ENCODE measurements around the gene TRIM40.
"Not testable (repeated sequence)": the region's sequence is repeated elsewhere in the genome, so short reads cannot be mapped to it uniquely, and the experiment has no call there.

The TRIM40 gene

GRCh38 chr6:30111266-30111856 lies 24.6 kb upstream of the TRIM40 start:
- Histone ChIP-seq H3K9ac (ENCODE audit: insufficient read length) (no peak overlapping the region), H3K36me3 (ENCODE audit: insufficient read depth, low read length) (no peaks in the 10 kb centered on the region), H3K27ac (no peak overlapping the region), H3K9me3 (ENCODE audit: low read depth, low read length) (no peaks in the 10 kb centered on the region), H3K4me3 (no peak overlapping the region)
- DNase-seq (ENCODE audit: low read depth, low spot score) = no peak
- no peak for TF ChIP-seq FOXP2 (optimal IDR thresholded peaks at IDR 0.05; ENCODE audit: control extremely low read depth, extremely low read length, insufficient read depth)
- no peak for TF ChIP-seq POLR2AphosphoS5 (IDR thresholded peaks at IDR 0.05; ENCODE audit: borderline replicate concordance, low read depth, low read length)

- Histone ChIP-seq H3K4me3 (no peak overlapping the region), H3K36me3 (ENCODE audit: insufficient read depth, low read length) (no peaks in the 10 kb centered on the region), H3K27ac (no peak overlapping the region), H3K9ac (ENCODE audit: insufficient read length) (no peak overlapping the region), H3K9me3 (ENCODE audit: low read depth, low read length) (no peaks in the 10 kb centered on the region)
- DNase-seq (ENCODE audit: low read depth, low spot score) = no peak
- TF ChIP-seq POLR2AphosphoS5 (IDR thresholded peaks at IDR 0.05; ENCODE audit: borderline replicate concordance, low read depth, low read length) (no peak), EZH2 (IDR thresholded peaks at IDR 0.05) (no peak), FOXP2 (optimal IDR thresholded peaks at IDR 0.05; ENCODE audit: control extremely low read depth, extremely low read length, insufficient read depth) (no peak)
Measured at GRCh38 chr6:30112402-30112994, 23.4 kb upstream of the TRIM40 start.

GRCh38 chr6:30113003-30113759 lies 22.8 kb upstream of the TRIM40 start, which contains the start of gene TRIM31:
TRIM31 (minus strand) TSS chr6:30113090; CDS start chr6:30112805, 285 bp downstream.
- TF ChIP-seq EZH2 (IDR thresholded peaks at IDR 0.05) (no peak), POLR2AphosphoS5 (IDR thresholded peaks at IDR 0.05; ENCODE audit: borderline replicate concordance, low read depth, low read length) (no peak), FOXP2 (optimal IDR thresholded peaks at IDR 0.05; ENCODE audit: control extremely low read depth, extremely low read length, insufficient read depth) (no peak)
- Histone ChIP-seq H3K27ac (no peak within 1 kb of the TSS), H3K4me3 (no peak within 1 kb of the TSS), H3K36me3 (ENCODE audit: insufficient read depth, low read length) (no peaks in the 10 kb centered on the region), H3K9ac (ENCODE audit: insufficient read length) (no peak within 1 kb of the TSS), H3K9me3 (ENCODE audit: low read depth, low read length) (no peaks in the 10 kb centered on the region)
- DNase-seq (ENCODE audit: low read depth, low spot score) = no peak

GRCh38 chr6:30113841-30114240 lies 22.1 kb upstream of the TRIM40 start:
- Histone ChIP-seq H3K9me3 (ENCODE audit: low read depth, low read length) (no peaks in the 10 kb centered on the region), H3K4me3 (no peak overlapping the region), H3K9ac (ENCODE audit: insufficient read length) (no peak overlapping the region), H3K36me3 (ENCODE audit: insufficient read depth, low read length) (no peaks in the 10 kb centered on the region), H3K27ac (no peak overlapping the region)
- no peak for DNase-seq (ENCODE audit: low read depth, low spot score)
- no peak for TF ChIP-seq POLR2AphosphoS5 (IDR thresholded peaks at IDR 0.05; ENCODE audit: borderline replicate concordance, low read depth, low read length)
- no peak for TF ChIP-seq EZH2 (IDR thresholded peaks at IDR 0.05)
- no peak for TF ChIP-seq FOXP2 (optimal IDR thresholded peaks at IDR 0.05; ENCODE audit: control extremely low read depth, extremely low read length, insufficient read depth)

DNA sequence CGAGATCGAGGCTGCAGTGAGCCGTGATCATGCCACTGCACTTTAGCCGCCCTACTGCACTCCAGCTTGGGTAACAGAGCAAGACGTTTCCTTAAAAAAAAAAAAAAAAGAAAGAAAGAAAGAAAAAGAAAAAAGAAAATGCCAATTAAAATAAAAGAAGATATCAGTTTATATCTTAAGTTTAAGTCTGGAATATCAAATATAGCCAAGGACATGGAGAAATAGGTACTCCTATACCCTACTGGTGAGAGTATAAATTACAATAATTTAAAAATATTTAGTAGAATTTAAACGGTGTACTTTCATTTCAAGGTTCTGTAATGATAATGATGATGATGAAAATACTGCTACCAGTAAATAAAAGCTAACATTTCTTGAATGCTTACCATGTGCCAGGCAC lies 19.2 kb upstream of the TRIM40 start:
- TF ChIP-seq FOXP2 (optimal IDR thresholded peaks at IDR 0.05; ENCODE audit: control extremely low read depth, extremely low read length, insufficient read depth) = no peak
- TF ChIP-seq POLR2AphosphoS5 (IDR thresholded peaks at IDR 0.05; ENCODE audit: borderline replicate concordance, low read depth, low read length) = no peak
- TF ChIP-seq EZH2 (IDR thresholded peaks at IDR 0.05) = no peak
- H3K9ac ChIP-seq (ENCODE audit: insufficient read length) = no peak overlapping the region
- H3K9me3 ChIP-seq (ENCODE audit: low read depth, low read length) = no peaks in the 10 kb centered on the region
- no peak overlapping the region for H3K27ac ChIP-seq
- no peaks in the 10 kb centered on the region for H3K36me3 ChIP-seq (ENCODE audit: insufficient read depth, low read length)
- no peak for DNase-seq (ENCODE audit: low read depth, low spot score)
- no peak overlapping the region for H3K4me3 ChIP-seq

GRCh38 chr6:30118691-30119090 lies 17.2 kb upstream of the TRIM40 start:
- not testable (repeated sequence) for H3K4me3 ChIP-seq; H3K9ac ChIP-seq (ENCODE audit: insufficient read length); H3K9me3 ChIP-seq (ENCODE audit: low read depth, low read length); DNase-seq (ENCODE audit: low read depth, low spot score); H3K27ac ChIP-seq; H3K36me3 ChIP-seq (ENCODE audit: insufficient read depth, low read length)

- Histone ChIP-seq H3K27ac (no peak overlapping the region), H3K36me3 (ENCODE audit: insufficient read depth, low read length) (no peaks in the 10 kb centered on the region), H3K9me3 (ENCODE audit: low read depth, low read length) (no peaks in the 10 kb centered on the region), H3K9ac (ENCODE audit: insufficient read length) (no peak overlapping the region), H3K4me3 (no peak overlapping the region)
- TF ChIP-seq EZH2 (IDR thresholded peaks at IDR 0.05) = no peak
- TF ChIP-seq POLR2AphosphoS5 (IDR thresholded peaks at IDR 0.05; ENCODE audit: borderline replicate concordance, low read depth, low read length) = no peak
- no peak for TF ChIP-seq FOXP2 (optimal IDR thresholded peaks at IDR 0.05; ENCODE audit: control extremely low read depth, extremely low read length, insufficient read depth)
- no peak for DNase-seq (ENCODE audit: low read depth, low spot score)
Measured at GRCh38 chr6:30121446-30122366, 14.2 kb upstream of the TRIM40 start.

- H3K9ac ChIP-seq (ENCODE audit: insufficient read length) = no peak overlapping the region
- no peak for DNase-seq (ENCODE audit: low read depth, low spot score)
- no peaks in the 10 kb centered on the region for H3K36me3 ChIP-seq (ENCODE audit: insufficient read depth, low read length)
- H3K9me3 ChIP-seq (ENCODE audit: low read depth, low read length) = no peaks in the 10 kb centered on the region
- no peak for TF ChIP-seq FOXP2 (optimal IDR thresholded peaks at IDR 0.05; ENCODE audit: control extremely low read depth, extremely low read length, insufficient read depth)
- no peak for TF ChIP-seq EZH2 (IDR thresholded peaks at IDR 0.05)
- TF ChIP-seq POLR2AphosphoS5 (IDR thresholded peaks at IDR 0.05; ENCODE audit: borderline replicate concordance, low read depth, low read length) = no peak
- H3K4me3 ChIP-seq = no peak overlapping the region
- H3K27ac ChIP-seq = no peak overlapping the region
Measured at GRCh38 chr6:30122515-30122914, 13.4 kb upstream of the TRIM40 start.

All from SK-N-MC (cell line).